HepG2 (cell line): ENCODE measurements around the gene NPHP3. TPM values are rescaled to one million over a fixed set of nuclear protein-coding genes. Genes with fewer than 3 reads are reported as not detected.

Source experiments
- EP300 ChIP-seq, 3 experiments: sonication (generic) in 1 of 3; formaldehyde crosslinking in 1 of 3; IDR thresholded peaks; 2 replicates each; pipeline versions ENCODE4 v1.5.1 to v1.6.1; 2011 to 2020; ENCODE audit warnings: low read depth in 2 of 3, low read length in 2 of 3, borderline replicate concordance in 1 of 3, improper control_type of control experiment in 1 of 3, mild to moderate bottlenecking in 1 of 3, missing genetic modification reagents in 1 of 3, moderate library complexity in 1 of 3
- HDAC2 ChIP-seq: sonication (generic); formaldehyde crosslinking; IDR thresholded peaks from 2 replicates; pipeline ENCODE4 v1.4.0; 2020; ENCODE audit warnings: missing genetic modification reagents
- polyA plus RNA-seq, 8 experiments: library from polyadenylated mRNA; depleted of rRNA in 3 of 8; stranded (reverse) in 7 of 8; unstranded in 1 of 8; fragments of >200 nt; fragmentation: Illumina TruSeq in 4 of 8; extraction: Trizol in 4 of 8; gene quantifications; 2 replicates each; pipeline versions ENCODE4 v1.2.1 to v1.2.3, GENCODE V29; 2011 to 2016; ENCODE audit warnings: low read depth in 4 of 8, missing spikeins in 1 of 8, mixed read lengths in 1 of 8; ENCODE audit not compliant: insufficient read depth in 1 of 8
- total RNA-seq, 5 experiments: library from RNA; depleted of rRNA; stranded (reverse); fragments of >200 nt; fragmentation: Illumina TruSeq; extraction: Trizol; gene quantifications; 2 replicates each; pipeline ENCODE4 v1.2.3, GENCODE V29; 2016; ENCODE audit warnings: low read depth in 1 of 5
- TF ChIP-seq, protein P1 (sequence below): IDR thresholded peaks from 2 replicates; pipeline ENCODE4 v1.6.1; 2016; ENCODE audit warnings: low read depth, missing genetic modification reagents, missing compliant biosample characterization
- TF ChIP-seq, protein P2 (sequence below): sonication (generic); formaldehyde crosslinking; IDR thresholded peaks from 2 replicates; pipeline ENCODE4 v1.5.1; 2020; ENCODE audit warnings: mild to moderate bottlenecking, missing genetic modification reagents, borderline replicate concordance

The NPHP3 gene
- total and polyA plus RNA-seq, 2 of the 13 experiments (the other 11 are each of a cell fraction or from before 2014, with no cell fraction given): 11.0 to 20.2 TPM

DNA sequence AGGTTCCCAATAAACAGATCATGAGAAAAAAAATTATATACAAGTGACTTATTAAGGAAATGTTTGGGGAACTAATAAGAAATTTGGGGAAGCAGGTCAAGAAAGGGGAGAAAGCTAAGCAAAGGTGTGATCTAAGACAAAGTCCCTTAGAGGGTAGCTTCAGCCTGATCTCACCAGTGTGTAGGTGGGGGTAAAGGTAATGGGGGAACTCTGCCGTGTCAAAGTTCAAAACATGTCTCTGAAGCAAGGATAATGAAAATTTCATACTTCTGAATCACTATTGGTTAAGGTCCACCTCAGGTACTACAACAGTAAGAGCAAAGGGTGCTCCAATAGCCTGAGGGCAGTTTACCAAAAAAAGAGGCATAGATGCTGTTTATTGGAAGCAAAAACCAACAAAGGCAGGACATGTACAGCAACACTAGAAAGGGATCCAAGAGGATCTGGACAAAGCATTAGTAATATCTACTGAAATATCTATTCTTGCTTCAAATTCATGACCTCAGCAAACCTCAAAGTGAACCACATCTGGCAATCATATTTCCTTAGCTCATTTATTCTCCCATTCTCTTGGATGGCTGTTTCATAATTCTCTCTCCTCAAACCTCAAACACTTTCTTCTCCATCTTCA is 69.5 kb downstream of the NPHP3 start (continued):
- no peak for TF ChIP-seq EP300 (IDR thresholded peaks at IDR 0.05; ENCODE audit: low read depth in 2 of 2, low read length in 2 of 2)
- no peak for TF ChIP-seq EP300 (CRISPR knock-in tag; IDR thresholded peaks at IDR 0.05; ENCODE audit: borderline replicate concordance)
- TF ChIP-seq, protein P1, sequence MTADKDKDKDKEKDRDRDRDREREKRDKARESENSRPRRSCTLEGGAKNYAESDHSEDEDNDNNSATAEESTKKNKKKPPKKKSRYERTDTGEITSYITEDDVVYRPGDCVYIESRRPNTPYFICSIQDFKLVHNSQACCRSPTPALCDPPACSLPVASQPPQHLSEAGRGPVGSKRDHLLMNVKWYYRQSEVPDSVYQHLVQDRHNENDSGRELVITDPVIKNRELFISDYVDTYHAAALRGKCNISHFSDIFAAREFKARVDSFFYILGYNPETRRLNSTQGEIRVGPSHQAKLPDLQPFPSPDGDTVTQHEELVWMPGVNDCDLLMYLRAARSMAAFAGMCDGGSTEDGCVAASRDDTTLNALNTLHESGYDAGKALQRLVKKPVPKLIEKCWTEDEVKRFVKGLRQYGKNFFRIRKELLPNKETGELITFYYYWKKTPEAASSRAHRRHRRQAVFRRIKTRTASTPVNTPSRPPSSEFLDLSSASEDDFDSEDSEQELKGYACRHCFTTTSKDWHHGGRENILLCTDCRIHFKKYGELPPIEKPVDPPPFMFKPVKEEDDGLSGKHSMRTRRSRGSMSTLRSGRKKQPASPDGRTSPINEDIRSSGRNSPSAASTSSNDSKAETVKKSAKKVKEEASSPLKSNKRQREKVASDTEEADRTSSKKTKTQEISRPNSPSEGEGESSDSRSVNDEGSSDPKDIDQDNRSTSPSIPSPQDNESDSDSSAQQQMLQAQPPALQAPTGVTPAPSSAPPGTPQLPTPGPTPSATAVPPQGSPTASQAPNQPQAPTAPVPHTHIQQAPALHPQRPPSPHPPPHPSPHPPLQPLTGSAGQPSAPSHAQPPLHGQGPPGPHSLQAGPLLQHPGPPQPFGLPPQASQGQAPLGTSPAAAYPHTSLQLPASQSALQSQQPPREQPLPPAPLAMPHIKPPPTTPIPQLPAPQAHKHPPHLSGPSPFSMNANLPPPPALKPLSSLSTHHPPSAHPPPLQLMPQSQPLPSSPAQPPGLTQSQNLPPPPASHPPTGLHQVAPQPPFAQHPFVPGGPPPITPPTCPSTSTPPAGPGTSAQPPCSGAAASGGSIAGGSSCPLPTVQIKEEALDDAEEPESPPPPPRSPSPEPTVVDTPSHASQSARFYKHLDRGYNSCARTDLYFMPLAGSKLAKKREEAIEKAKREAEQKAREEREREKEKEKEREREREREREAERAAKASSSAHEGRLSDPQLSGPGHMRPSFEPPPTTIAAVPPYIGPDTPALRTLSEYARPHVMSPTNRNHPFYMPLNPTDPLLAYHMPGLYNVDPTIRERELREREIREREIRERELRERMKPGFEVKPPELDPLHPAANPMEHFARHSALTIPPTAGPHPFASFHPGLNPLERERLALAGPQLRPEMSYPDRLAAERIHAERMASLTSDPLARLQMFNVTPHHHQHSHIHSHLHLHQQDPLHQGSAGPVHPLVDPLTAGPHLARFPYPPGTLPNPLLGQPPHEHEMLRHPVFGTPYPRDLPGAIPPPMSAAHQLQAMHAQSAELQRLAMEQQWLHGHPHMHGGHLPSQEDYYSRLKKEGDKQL: no peak
- no peak for TF ChIP-seq HDAC2 (CRISPR knock-in tag)
- TF ChIP-seq, protein P2, sequence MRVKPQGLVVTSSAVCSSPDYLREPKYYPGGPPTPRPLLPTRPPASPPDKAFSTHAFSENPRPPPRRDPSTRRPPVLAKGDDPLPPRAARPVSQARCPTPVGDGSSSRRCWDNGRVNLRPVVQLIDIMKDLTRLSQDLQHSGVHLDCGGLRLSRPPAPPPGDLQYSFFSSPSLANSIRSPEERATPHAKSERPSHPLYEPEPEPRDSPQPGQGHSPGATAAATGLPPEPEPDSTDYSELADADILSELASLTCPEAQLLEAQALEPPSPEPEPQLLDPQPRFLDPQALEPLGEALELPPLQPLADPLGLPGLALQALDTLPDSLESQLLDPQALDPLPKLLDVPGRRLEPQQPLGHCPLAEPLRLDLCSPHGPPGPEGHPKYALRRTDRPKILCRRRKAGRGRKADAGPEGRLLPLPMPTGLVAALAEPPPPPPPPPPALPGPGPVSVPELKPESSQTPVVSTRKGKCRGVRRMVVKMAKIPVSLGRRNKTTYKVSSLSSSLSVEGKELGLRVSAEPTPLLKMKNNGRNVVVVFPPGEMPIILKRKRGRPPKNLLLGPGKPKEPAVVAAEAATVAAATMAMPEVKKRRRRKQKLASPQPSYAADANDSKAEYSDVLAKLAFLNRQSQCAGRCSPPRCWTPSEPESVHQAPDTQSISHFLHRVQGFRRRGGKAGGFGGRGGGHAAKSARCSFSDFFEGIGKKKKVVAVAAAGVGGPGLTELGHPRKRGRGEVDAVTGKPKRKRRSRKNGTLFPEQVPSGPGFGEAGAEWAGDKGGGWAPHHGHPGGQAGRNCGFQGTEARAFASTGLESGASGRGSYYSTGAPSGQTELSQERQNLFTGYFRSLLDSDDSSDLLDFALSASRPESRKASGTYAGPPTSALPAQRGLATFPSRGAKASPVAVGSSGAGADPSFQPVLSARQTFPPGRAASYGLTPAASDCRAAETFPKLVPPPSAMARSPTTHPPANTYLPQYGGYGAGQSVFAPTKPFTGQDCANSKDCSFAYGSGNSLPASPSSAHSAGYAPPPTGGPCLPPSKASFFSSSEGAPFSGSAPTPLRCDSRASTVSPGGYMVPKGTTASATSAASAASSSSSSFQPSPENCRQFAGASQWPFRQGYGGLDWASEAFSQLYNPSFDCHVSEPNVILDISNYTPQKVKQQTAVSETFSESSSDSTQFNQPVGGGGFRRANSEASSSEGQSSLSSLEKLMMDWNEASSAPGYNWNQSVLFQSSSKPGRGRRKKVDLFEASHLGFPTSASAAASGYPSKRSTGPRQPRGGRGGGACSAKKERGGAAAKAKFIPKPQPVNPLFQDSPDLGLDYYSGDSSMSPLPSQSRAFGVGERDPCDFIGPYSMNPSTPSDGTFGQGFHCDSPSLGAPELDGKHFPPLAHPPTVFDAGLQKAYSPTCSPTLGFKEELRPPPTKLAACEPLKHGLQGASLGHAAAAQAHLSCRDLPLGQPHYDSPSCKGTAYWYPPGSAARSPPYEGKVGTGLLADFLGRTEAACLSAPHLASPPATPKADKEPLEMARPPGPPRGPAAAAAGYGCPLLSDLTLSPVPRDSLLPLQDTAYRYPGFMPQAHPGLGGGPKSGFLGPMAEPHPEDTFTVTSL (CRISPR knock-in tag): no peak
